Measurements from ENCODE around the gene DHRS7. TPM values are rescaled to one million over a fixed set of nuclear protein-coding genes. Genes with fewer than 3 reads are reported as not detected.
A peak's percentile ranks its signal among the peaks of the same experiment; 100 is the strongest.

The DHRS7 gene
- total and polyA plus RNA-seq, 9 of the 15 experiments (the other 6 are each of a cell fraction or from before 2014, with no cell fraction given) = 10.2 to 20.1 (median 15.7) TPM

- TF ChIP-seq ETV1 (tag; conservative IDR thresholded peaks at IDR 0.05; ENCODE audit: low read depth) (peak; percentile 68), FOXA3 (CRISPR knock-in tag; conservative IDR thresholded peaks at IDR 0.05 in 1 of 2, IDR thresholded peaks at IDR 0.05 in 1 of 2) (no peak), ZNF586 (CRISPR knock-in tag; conservative IDR thresholded peaks at IDR 0.05) (no peak), XRCC3 (IDR thresholded peaks at IDR 0.05) (no peak), WHSC1 (IDR thresholded peaks at IDR 0.05; ENCODE audit: low read length) (no peak), KDM1A (IDR thresholded peaks at IDR 0.05) (peak in 1 of 2 experiments; percentile 50; a peak in 1 of 4 replicates), NEUROD1 (IDR thresholded peaks at IDR 0.05; ENCODE audit: borderline replicate concordance, low read depth, low read length, partially characterized antibody) (no peak), RBM14 (IDR thresholded peaks at IDR 0.05; ENCODE audit: borderline replicate concordance, insufficient read depth, low read depth, low read length) (no peak), ZNF696 (CRISPR knock-in tag; conservative IDR thresholded peaks at IDR 0.05) (no peak), SAFB (IDR thresholded peaks at IDR 0.05; ENCODE audit: borderline replicate concordance, low read depth, low read length) (no peak), SAFB2 (IDR thresholded peaks at IDR 0.05; ENCODE audit: borderline replicate concordance, low read depth, low read length, severe bottlenecking) (no peak), RHOXF2B (CRISPR knock-in tag; conservative IDR thresholded peaks at IDR 0.05) (no peak), ZNF785 (CRISPR knock-in tag; IDR thresholded peaks at IDR 0.05) (no peak), ZNF75A (CRISPR knock-in tag; IDR thresholded peaks at IDR 0.05) (no peak), CHCHD3 (CRISPR knock-in tag; IDR thresholded peaks at IDR 0.05) (no peak), TEAD4 (IDR thresholded peaks at IDR 0.05; ENCODE audit: low read length) (peak; percentile 90), TEAD4 (CRISPR knock-in tag; IDR thresholded peaks at IDR 0.05; ENCODE audit: borderline replicate concordance) (no peak), CREB5 (CRISPR knock-in tag; IDR thresholded peaks at IDR 0.05) (no peak), ARID1B (IDR thresholded peaks at IDR 0.05) (peak; percentile 67), FOS (IDR thresholded peaks at IDR 0.05; ENCODE audit: extremely low read depth, insufficient read length) (no peak), ZNF408 (CRISPR knock-in tag; IDR thresholded peaks at IDR 0.05; ENCODE audit: low read depth) (no peak), CREBBP (IDR thresholded peaks at IDR 0.05; ENCODE audit: low read depth, low read length) (no peak), ZNF668 (CRISPR knock-in tag; IDR thresholded peaks at IDR 0.05) (no peak), U2AF1 (optimal IDR thresholded peaks at IDR 0.05; ENCODE audit: low read depth, low read length) (no peak), TAL1 (IDR thresholded peaks at IDR 0.05) (peak; percentile 41; the same call in 1 of the 2 replicates), ZNF57 (CRISPR knock-in tag; IDR thresholded peaks at IDR 0.05) (no peak)
- TF ChIP-seq, protein P1, sequence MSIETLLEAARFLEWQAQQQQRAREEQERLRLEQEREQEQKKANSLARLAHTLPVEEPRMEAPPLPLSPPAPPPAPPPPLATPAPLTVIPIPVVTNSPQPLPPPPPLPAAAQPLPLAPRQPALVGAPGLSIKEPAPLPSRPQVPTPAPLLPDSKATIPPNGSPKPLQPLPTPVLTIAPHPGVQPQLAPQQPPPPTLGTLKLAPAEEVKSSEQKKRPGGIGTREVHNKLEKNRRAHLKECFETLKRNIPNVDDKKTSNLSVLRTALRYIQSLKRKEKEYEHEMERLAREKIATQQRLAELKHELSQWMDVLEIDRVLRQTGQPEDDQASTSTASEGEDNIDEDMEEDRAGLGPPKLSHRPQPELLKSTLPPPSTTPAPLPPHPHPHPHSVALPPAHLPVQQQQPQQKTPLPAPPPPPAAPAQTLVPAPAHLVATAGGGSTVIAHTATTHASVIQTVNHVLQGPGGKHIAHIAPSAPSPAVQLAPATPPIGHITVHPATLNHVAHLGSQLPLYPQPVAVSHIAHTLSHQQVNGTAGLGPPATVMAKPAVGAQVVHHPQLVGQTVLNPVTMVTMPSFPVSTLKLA (conservative IDR thresholded peaks at IDR 0.05) = no peak
These were observed 70.8 kb downstream of the DHRS7 start (continued) for GRCh38 chr14:60094306-60094897.
